ENCODE results near the gene SLC15A1. TPM values are rescaled to one million over a fixed set of nuclear protein-coding genes. Genes with fewer than 3 reads are reported as not detected.

SLC15A1 gene
- polyA plus RNA-seq, 1 donor from 2014 or later: not detected

GRCh38 chr13:98731925-98732324 lies 20.5 kb downstream of the SLC15A1 start:
- Histone ChIP-seq H3K36me3 (ENCODE audit: insufficient read depth, low read length) (no peaks in the 10 kb centered on the region), H3K9ac (ENCODE audit: low read length) (no peak overlapping the region), H3K9me3 (ENCODE audit: low read length) (no peaks in the 10 kb centered on the region), H4K20me1 (ENCODE audit: insufficient read depth) (no peaks in the 10 kb centered on the region), H3K4me2 (ENCODE audit: low read length) (no peak overlapping the region), H3K79me2 (replicated peaks; ENCODE audit: insufficient read depth, low read length) (no peaks in the 10 kb centered on the region), H3K9me2 (ENCODE audit: insufficient read depth, low read length) (no peaks in the 10 kb centered on the region), H3K27me3 (ENCODE audit: insufficient read depth, low read depth, low read length) (no peaks in the 10 kb centered on the region), H3F3A (ENCODE audit: insufficient read depth, low read length, poor library complexity, severe bottlenecking) (no peaks in the 10 kb centered on the region), H3K27ac (ENCODE audit: low read length) (no peak overlapping the region), H3K4me3 (ENCODE audit: low read length) (no peak overlapping the region), H2AFZ (ENCODE audit: low read depth, low read length) (no peak overlapping the region)
- TF ChIP-seq EP300 (conservative IDR thresholded peaks at IDR 0.05; ENCODE audit: poor library complexity, severe bottlenecking) (no peak), TAF1 (IDR thresholded peaks at IDR 0.05; ENCODE audit: low read depth) (no peak), CTCF (IDR thresholded peaks at IDR 0.05; ENCODE audit: poor library complexity, severe bottlenecking) (no peak), MXI1 (conservative IDR thresholded peaks at IDR 0.05; ENCODE audit: poor library complexity, severe bottlenecking) (no peak), RAD21 (conservative IDR thresholded peaks at IDR 0.05) (no peak), EZH2 (IDR thresholded peaks at IDR 0.05; ENCODE audit: borderline replicate concordance, insufficient read depth, low read length, poor library complexity, severe bottlenecking) (no peak), POLR2AphosphoS5 (IDR thresholded peaks at IDR 0.05) (no peak)
- TF ChIP-seq, protein P1, sequence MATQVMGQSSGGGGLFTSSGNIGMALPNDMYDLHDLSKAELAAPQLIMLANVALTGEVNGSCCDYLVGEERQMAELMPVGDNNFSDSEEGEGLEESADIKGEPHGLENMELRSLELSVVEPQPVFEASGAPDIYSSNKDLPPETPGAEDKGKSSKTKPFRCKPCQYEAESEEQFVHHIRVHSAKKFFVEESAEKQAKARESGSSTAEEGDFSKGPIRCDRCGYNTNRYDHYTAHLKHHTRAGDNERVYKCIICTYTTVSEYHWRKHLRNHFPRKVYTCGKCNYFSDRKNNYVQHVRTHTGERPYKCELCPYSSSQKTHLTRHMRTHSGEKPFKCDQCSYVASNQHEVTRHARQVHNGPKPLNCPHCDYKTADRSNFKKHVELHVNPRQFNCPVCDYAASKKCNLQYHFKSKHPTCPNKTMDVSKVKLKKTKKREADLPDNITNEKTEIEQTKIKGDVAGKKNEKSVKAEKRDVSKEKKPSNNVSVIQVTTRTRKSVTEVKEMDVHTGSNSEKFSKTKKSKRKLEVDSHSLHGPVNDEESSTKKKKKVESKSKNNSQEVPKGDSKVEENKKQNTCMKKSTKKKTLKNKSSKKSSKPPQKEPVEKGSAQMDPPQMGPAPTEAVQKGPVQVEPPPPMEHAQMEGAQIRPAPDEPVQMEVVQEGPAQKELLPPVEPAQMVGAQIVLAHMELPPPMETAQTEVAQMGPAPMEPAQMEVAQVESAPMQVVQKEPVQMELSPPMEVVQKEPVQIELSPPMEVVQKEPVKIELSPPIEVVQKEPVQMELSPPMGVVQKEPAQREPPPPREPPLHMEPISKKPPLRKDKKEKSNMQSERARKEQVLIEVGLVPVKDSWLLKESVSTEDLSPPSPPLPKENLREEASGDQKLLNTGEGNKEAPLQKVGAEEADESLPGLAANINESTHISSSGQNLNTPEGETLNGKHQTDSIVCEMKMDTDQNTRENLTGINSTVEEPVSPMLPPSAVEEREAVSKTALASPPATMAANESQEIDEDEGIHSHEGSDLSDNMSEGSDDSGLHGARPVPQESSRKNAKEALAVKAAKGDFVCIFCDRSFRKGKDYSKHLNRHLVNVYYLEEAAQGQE (IDR thresholded peaks at IDR 0.05; ENCODE audit: borderline replicate concordance): no peak

DNA sequence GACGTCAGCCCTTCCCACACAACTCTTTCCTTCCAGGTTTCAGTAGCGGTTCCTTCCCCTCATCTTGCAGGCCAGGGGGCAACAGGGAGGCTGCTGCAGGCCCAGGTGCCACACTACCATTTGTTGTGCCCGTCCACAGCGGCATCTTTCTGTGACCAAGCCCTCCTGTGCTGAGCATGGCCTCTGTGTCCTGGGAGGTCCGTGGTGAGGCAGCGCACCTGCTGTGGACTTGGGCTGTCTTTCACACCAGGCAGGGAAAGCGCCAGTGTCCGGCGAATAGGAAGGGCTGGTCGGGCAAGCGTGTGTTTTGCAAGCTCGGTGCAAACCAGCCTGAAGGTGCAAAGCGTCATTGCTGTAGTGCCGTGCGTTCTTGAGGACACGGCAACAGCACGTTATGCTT lies 21.4 kb downstream of the SLC15A1 start:
- Histone ChIP-seq H3K79me2 (replicated peaks; ENCODE audit: insufficient read depth, low read length) (no peaks in the 10 kb centered on the region), H3K9ac (ENCODE audit: low read length) (no peak overlapping the region), H3F3A (ENCODE audit: insufficient read depth, low read length, poor library complexity, severe bottlenecking) (no peaks in the 10 kb centered on the region), H3K36me3 (ENCODE audit: insufficient read depth, low read length) (no peaks in the 10 kb centered on the region), H3K27me3 (ENCODE audit: insufficient read depth, low read depth, low read length) (no peaks in the 10 kb centered on the region), H4K20me1 (ENCODE audit: insufficient read depth) (no peaks in the 10 kb centered on the region), H3K4me3 (ENCODE audit: low read length) (no peak overlapping the region), H3K27ac (ENCODE audit: low read length) (no peak overlapping the region), H2AFZ (ENCODE audit: low read depth, low read length) (no peak overlapping the region), H3K9me3 (ENCODE audit: low read length) (no peaks in the 10 kb centered on the region), H3K9me2 (ENCODE audit: insufficient read depth, low read length) (no peaks in the 10 kb centered on the region), H3K4me2 (ENCODE audit: low read length) (no peak overlapping the region)
- TF ChIP-seq SMC3 (conservative IDR thresholded peaks at IDR 0.05; ENCODE audit: poor library complexity) (no peak), MXI1 (conservative IDR thresholded peaks at IDR 0.05; ENCODE audit: poor library complexity, severe bottlenecking) (no peak), POLR2AphosphoS5 (IDR thresholded peaks at IDR 0.05) (no peak), EP300 (conservative IDR thresholded peaks at IDR 0.05; ENCODE audit: poor library complexity, severe bottlenecking) (no peak), EZH2 (IDR thresholded peaks at IDR 0.05; ENCODE audit: borderline replicate concordance, insufficient read depth, low read length, poor library complexity, severe bottlenecking) (no peak), CTCF (IDR thresholded peaks at IDR 0.05; ENCODE audit: poor library complexity, severe bottlenecking) (no peak), RAD21 (conservative IDR thresholded peaks at IDR 0.05) (no peak), TAF1 (IDR thresholded peaks at IDR 0.05; ENCODE audit: low read depth) (no peak)
- TF ChIP-seq, protein P1 (IDR thresholded peaks at IDR 0.05; ENCODE audit: borderline replicate concordance): no peak

All from neural cell (in vitro differentiated cells).